AG04450 (cell line): ENCODE measurements around the gene PPA1. TPM values are rescaled to one million over a fixed set of nuclear protein-coding genes. Genes with fewer than 3 reads are reported as not detected.

Experiments used
- CTCF ChIA-PET: fragments of 300-600, 350-600 bp; formaldehyde crosslinking; extraction: SDS; loops from one replicate; lab custom pipeline; 2022; ENCODE audit warnings: antibody characterized with exemption, inconsistent platforms; lab: Charles Lee
- POLR2A ChIA-PET: fragments of 350-600 bp; formaldehyde crosslinking; extraction: SDS; loops from one replicate; lab custom pipeline; 2021; ENCODE audit warnings: antibody characterized with exemption, inconsistent platforms; lab: Yijun Ruan, JAX
- DNase-seq: peaks from one replicate; pipeline ENCODE4 v3.0.0-alpha.2; 2011; ENCODE audit warnings: low read depth, low spot score
- H3K27ac ChIP-seq: one replicate; pipeline ENCODE4 v1.5.1; 2012; ENCODE audit warnings: low read depth, low read length, control low read depth
- H3K27me3 ChIP-seq: one replicate; pipeline ENCODE4 v1.6.0; 2012; ENCODE audit warnings: low read length; ENCODE audit not compliant: control insufficient read depth, insufficient read depth
- H3K4me3 ChIP-seq: 2 replicates; pipeline ENCODE4 v1.5.1; 2011; ENCODE audit warnings: mild to moderate bottlenecking, low read depth, low read length, control low read depth
- H3K9me3 ChIP-seq: 2 replicates; pipeline ENCODE4 v1.5.1; 2012; ENCODE audit warnings: low read length; ENCODE audit not compliant: control insufficient read depth, insufficient read depth
- CTCF ChIP-seq: IDR thresholded peaks from 2 replicates; pipeline ENCODE4 v1.5.1; 2011; ENCODE audit warnings: low read depth, low read length, control low read depth, inconsistent platforms
- polyA plus RNA-seq: library from polyadenylated mRNA; depleted of rRNA; stranded (reverse); fragments of >200 nt; gene quantifications from 2 replicates; pipeline ENCODE4 v1.2.3, GENCODE V29; 2011

PPA1 gene
- polyA plus RNA-seq, 1 experiment: 227 TPM

- Histone ChIP-seq H3K27me3 (peaks cover 2% of the 10 kb centered on the region), H3K4me3 (no peak overlapping the region), H3K27ac (peak overlapping the region; percentile 31), H3K9me3 (no peaks in the 10 kb centered on the region)
- TF ChIP-seq CTCF: 0 out of 2 replicates have a peak, but pooled peaks have one; percentile 16
- peak; percentile 64 for DNase-seq
- CTCF ChIA-PET: interaction anchor here (2.8 kb wide), 1 partner anchor 53 kb away, joined by 12 read pairs; no protein-coding TSS in a partner anchor
- POLR2A ChIA-PET: no interaction called here
These were observed 41.4 kb upstream of the PPA1 start for GRCh38 chr10:70274643-70275042.

- CTCF ChIA-PET: interaction anchor here (0.6 to 2.8 kb wide), 16 partner anchors 9 to 277 kb away, joined by 3 to 12 read pairs (median 4); no protein-coding TSS in a partner anchor
These were observed 39.7 kb upstream of the PPA1 start for GRCh38 chr10:70272925-70273316.

GRCh38 chr10:70271996-70272924 lies 39.0 kb upstream of the PPA1 start:
- Histone ChIP-seq H3K9me3 (no peaks in the 10 kb centered on the region), H3K4me3 (no peak overlapping the region), H3K27me3 (no peaks in the 10 kb centered on the region), H3K27ac (no peak overlapping the region)
- TF ChIP-seq CTCF: no peak
- ChIA-PET CTCF (interaction anchor here (0.6 to 2.8 kb wide), 18 partner anchors 9 to 278 kb away, joined by 3 to 12 read pairs (median 4); no protein-coding TSS in a partner anchor), POLR2A (no interaction called here)
- no peak for DNase-seq

More at GRCh38 chr10:70272925-70273316, 39.7 kb upstream of the PPA1 start:
- no peaks in the 10 kb centered on the region for H3K27me3 ChIP-seq
- H3K27ac ChIP-seq: no peak overlapping the region
- no peak overlapping the region for H3K4me3 ChIP-seq
- POLR2A ChIA-PET: no interaction called here
- TF ChIP-seq CTCF: peak; percentile 53
- no peaks in the 10 kb centered on the region for H3K9me3 ChIP-seq
- DNase-seq: no peak

GRCh38 chr10:70270952-70271351 lies 37.7 kb upstream of the PPA1 start:
- Histone ChIP-seq H3K27ac (no peak overlapping the region), H3K4me3 (no peak overlapping the region), H3K27me3 (no peaks in the 10 kb centered on the region), H3K9me3 (no peaks in the 10 kb centered on the region)
- no peak for DNase-seq
- ChIA-PET POLR2A (no interaction called here), CTCF (interaction anchor here (1.4 kb wide), 1 partner anchor 93 kb away, joined by 3 read pairs; no protein-coding TSS in a partner anchor)
- TF ChIP-seq CTCF: no peak
